Mesendoderm (in vitro differentiated cells): ENCODE measurements around the gene UBE4A.

ENCODE experiments used
- DNase-seq: peaks from one replicate; pipeline ENCODE4 v3.0.0; 2013
- H2AK5ac ChIP-seq: 2 replicates; pipeline ENCODE4 v1.6.1; 2013; ENCODE audit warnings: low read length, inconsistent platforms
- H2BK120ac ChIP-seq: 2 replicates; pipeline ENCODE4 v1.6.1; 2013; ENCODE audit warnings: low read depth, mild to moderate bottlenecking, low read length, moderate library complexity, mixed read lengths
- H2BK15ac ChIP-seq: replicated peaks from 2 replicates; pipeline ENCODE4 v1.6.1; 2013; ENCODE audit warnings: low read depth, mild to moderate bottlenecking, moderate library complexity
- H2BK5ac ChIP-seq: 2 replicates; pipeline ENCODE4 v1.6.1; 2013; ENCODE audit warnings: low read length, inconsistent platforms
- H3K18ac ChIP-seq: 2 replicates; pipeline ENCODE4 v1.6.1; 2013; ENCODE audit warnings: mild to moderate bottlenecking, low read length, mixed read lengths
- H3K23ac ChIP-seq: one replicate; pipeline ENCODE4 v1.6.1; 2013; ENCODE audit warnings: low read length
- H3K27ac ChIP-seq: 2 replicates; pipeline ENCODE4 v1.5.1; 2013; ENCODE audit warnings: low read depth, mild to moderate bottlenecking, inconsistent platforms, low read length, moderate library complexity
- H3K27me3 ChIP-seq: 2 replicates; pipeline ENCODE4 v1.6.1; 2013; ENCODE audit warnings: low read length, control low read depth, mild to moderate bottlenecking, inconsistent platforms; ENCODE audit not compliant: insufficient read depth, poor library complexity
- H3K36me3 ChIP-seq: 2 replicates; pipeline ENCODE4 v1.6.1; 2013; ENCODE audit warnings: low read length, inconsistent platforms; ENCODE audit not compliant: control insufficient read depth, insufficient read depth
- H3K4ac ChIP-seq: one replicate; pipeline ENCODE4 v1.6.1; 2013; ENCODE audit warnings: low read depth, mild to moderate bottlenecking, low read length, moderate library complexity
- H3K4me1 ChIP-seq: 2 replicates; pipeline ENCODE4 v1.6.1; 2013; ENCODE audit warnings: low read depth, low read length, inconsistent platforms; ENCODE audit not compliant: control insufficient read depth
- H3K4me2 ChIP-seq: 2 replicates; pipeline ENCODE4 v1.6.1; 2013; ENCODE audit warnings: low read length
- H3K4me3 ChIP-seq: 2 replicates; pipeline ENCODE4 v1.5.1; 2013; ENCODE audit warnings: mild to moderate bottlenecking, low read length
- H3K56ac ChIP-seq: one replicate; pipeline ENCODE4 v1.6.1; 2013; ENCODE audit warnings: low read length
- H3K79me1 ChIP-seq: 2 replicates; pipeline ENCODE4 v1.6.1; 2013; ENCODE audit warnings: low read length, inconsistent platforms
- H3K79me2 ChIP-seq: 2 replicates; pipeline ENCODE4 v1.6.1; 2013; ENCODE audit warnings: mild to moderate bottlenecking, low read length; ENCODE audit not compliant: control insufficient read depth, insufficient read depth
- H3K9ac ChIP-seq: 2 replicates; pipeline ENCODE4 v1.6.1; 2013; ENCODE audit warnings: low read length, inconsistent platforms
- H4K5ac ChIP-seq: one replicate; pipeline ENCODE4 v1.6.1; 2013; ENCODE audit warnings: low read length
- H4K8ac ChIP-seq: one replicate; pipeline ENCODE4 v1.6.1; 2013; ENCODE audit warnings: low read depth, mild to moderate bottlenecking, control low read depth, low read length, moderate library complexity
- WGBS: extraction: QIAGEN DNeasy Blood & Tissue Kit; methylation state at CpG from one replicate; pipeline ENCODE4 v1.1.7; 2013; ENCODE audit warnings: low lambda C conversion rate, missing lambda C conversion rate; ENCODE audit not compliant: insufficient coverage; ENCODE audit errors: extremely low coverage; 5-methylcytosine and 5-hydroxymethylcytosine counted together

UBE4A gene

DNA sequence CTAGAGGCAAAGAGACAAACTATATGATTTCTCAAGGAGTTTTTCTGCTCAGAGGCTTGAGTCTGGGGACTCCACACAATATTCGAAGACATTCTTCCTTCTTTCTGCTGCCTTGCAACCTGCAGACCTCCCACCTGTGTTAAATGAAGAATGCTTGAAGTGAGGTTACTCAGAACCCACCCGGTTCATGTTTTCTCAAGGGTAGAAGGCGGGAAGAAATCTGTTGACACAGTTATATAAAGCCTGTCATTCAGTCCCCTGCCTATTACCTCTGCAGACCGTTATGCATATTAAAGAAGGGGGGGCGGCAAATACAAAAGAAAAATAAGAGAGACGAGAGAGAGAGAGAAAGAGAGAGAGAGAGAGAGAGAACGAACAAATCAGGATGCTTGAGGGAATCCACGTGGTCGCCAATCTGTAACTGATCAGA is 74.7 kb downstream of the UBE4A start:
- Histone ChIP-seq H2BK15ac (no peak overlapping the region), H3K9ac (no peak overlapping the region), H2BK5ac (no peak overlapping the region), H4K5ac (no peak overlapping the region), H3K18ac (no peak overlapping the region), H3K4me1 (peaks cover 3% of the 10 kb centered on the region), H3K36me3 (no peaks in the 10 kb centered on the region), H3K79me2 (peaks cover 22% of the 10 kb centered on the region), H3K4ac (no peak overlapping the region), H3K56ac (no peak overlapping the region), H3K27me3 (no peaks in the 10 kb centered on the region), H2AK5ac (no peak overlapping the region), H4K8ac (no peak overlapping the region), H3K79me1 (peaks cover 8% of the 10 kb centered on the region), H3K4me3 (no peak overlapping the region), H3K27ac (no peak overlapping the region), H3K23ac (no peak overlapping the region), H3K4me2 (peak overlapping the region; percentile 98), H2BK120ac (no peak overlapping the region)
- WGBS = no CpG with 5 or more reads among the region's 9 CpGs
- no peak for DNase-seq

DNA sequence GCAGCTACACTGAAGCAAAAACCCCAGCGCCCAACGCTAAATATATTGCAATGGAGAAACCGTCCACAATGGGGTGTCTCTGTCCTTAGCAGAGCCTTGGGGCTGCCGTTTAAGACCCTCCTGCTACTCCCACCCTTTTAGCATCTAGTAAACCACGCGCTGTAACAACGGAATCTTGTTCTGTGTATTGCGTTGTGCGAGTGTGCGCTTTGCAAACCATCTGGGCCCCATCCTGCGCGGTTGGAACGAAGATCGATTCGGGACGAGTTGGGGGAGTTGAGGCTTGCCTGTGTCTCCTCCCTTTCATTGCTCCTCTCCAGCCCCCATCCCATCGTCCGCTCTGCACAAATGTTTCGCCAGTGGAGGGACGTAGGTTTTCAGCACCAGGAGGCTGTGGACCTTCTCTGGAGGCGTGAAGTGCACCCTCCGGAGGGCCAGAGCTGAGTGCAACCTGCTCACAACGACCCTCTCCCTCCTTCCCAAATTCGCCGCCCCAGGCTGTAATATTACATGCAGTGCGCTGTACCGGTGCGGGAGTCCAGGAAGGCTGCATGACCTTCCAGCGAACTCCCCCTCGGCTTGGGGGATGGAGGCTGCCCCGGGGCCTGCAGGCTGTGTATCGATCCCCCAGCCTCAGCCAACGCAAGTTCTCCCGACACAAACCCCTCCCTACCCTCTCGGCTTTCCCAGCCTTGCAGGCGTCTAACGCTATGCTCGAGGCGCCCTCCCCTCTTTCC is 75.3 kb downstream of the UBE4A start:
- WGBS = no CpG with 5 or more reads among the region's 39 CpGs
- Histone ChIP-seq H4K5ac (no peak overlapping the region), H3K27ac (peak overlapping the region; percentile 93), H3K4ac (no peak overlapping the region), H3K4me2 (peak overlapping the region; percentile 98), H3K27me3 (no peaks in the 10 kb centered on the region), H3K18ac (no peak overlapping the region), H3K36me3 (no peaks in the 10 kb centered on the region), H2AK5ac (no peak overlapping the region), H3K56ac (peak overlapping the region; percentile 92), H3K4me1 (peaks cover 3% of the 10 kb centered on the region), H3K79me1 (peaks cover 8% of the 10 kb centered on the region), H3K4me3 (peak overlapping the region; percentile 46), H3K23ac (no peak overlapping the region), H4K8ac (no peak overlapping the region), H3K9ac (peak overlapping the region; percentile 76), H3K79me2 (peaks cover 27% of the 10 kb centered on the region), H2BK15ac (no peak overlapping the region), H2BK5ac (no peak overlapping the region), H2BK120ac (no peak overlapping the region)
- peak; percentile 83 for DNase-seq

DNA sequence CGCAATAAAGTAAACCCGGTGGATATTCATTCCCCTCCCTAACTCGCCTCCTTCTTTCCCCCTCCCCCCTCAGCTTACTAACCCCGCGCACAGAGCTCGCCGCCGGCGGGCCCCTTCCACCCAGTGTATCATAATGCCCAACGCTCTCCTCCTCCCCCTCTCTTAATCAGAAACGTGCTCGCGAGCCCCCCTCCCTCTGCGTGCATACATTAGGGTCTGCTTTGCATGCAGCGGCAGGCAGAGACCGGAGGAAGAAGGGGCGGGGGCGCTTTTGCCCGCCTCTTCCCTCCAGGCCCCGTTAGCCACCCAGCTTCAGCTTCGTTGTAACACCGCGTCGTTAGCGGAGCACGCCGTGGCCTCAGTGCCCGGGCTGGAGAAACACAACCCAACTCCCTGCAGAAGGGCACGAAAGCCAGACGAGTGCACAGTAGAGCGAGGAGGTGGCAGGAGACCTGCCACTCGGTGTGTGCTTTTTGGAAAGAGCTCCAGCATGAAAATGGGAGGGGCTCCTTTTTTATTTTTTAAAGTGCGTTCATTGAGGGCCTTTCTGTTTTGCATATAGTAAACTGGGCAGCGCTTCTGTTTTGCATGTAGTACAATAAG is 76.0 kb downstream of the UBE4A start:
- peak overlapping the region; percentile 9 for H2BK120ac ChIP-seq
- H3K4me1 ChIP-seq = peaks cover 3% of the 10 kb centered on the region
- no peaks in the 10 kb centered on the region for H3K36me3 ChIP-seq
- H3K79me2 ChIP-seq = peaks cover 34% of the 10 kb centered on the region
- no CpG with 5 or more reads among the region's 34 CpGs for WGBS
- H2BK5ac ChIP-seq = peak overlapping the region; percentile 64
- no peak overlapping the region for H3K23ac ChIP-seq
- peak overlapping the region; percentile 58 for H4K8ac ChIP-seq
- peaks cover 10% of the 10 kb centered on the region for H3K79me1 ChIP-seq
- H2BK15ac ChIP-seq = no peak overlapping the region
- H3K27ac ChIP-seq = peak overlapping the region; percentile 93
- H3K27me3 ChIP-seq = no peaks in the 10 kb centered on the region
- H4K5ac ChIP-seq = no peak overlapping the region
- peak overlapping the region; percentile 74 for H3K4ac ChIP-seq
- H3K56ac ChIP-seq = peak overlapping the region; percentile 92
- H3K4me3 ChIP-seq = peak overlapping the region; percentile 46
- peak overlapping the region; percentile 81 for H3K18ac ChIP-seq
- peak; percentile 91 for DNase-seq
- H3K9ac ChIP-seq = peak overlapping the region; percentile 76
- H2AK5ac ChIP-seq = no peak overlapping the region
- peak overlapping the region; percentile 98 for H3K4me2 ChIP-seq

DNA sequence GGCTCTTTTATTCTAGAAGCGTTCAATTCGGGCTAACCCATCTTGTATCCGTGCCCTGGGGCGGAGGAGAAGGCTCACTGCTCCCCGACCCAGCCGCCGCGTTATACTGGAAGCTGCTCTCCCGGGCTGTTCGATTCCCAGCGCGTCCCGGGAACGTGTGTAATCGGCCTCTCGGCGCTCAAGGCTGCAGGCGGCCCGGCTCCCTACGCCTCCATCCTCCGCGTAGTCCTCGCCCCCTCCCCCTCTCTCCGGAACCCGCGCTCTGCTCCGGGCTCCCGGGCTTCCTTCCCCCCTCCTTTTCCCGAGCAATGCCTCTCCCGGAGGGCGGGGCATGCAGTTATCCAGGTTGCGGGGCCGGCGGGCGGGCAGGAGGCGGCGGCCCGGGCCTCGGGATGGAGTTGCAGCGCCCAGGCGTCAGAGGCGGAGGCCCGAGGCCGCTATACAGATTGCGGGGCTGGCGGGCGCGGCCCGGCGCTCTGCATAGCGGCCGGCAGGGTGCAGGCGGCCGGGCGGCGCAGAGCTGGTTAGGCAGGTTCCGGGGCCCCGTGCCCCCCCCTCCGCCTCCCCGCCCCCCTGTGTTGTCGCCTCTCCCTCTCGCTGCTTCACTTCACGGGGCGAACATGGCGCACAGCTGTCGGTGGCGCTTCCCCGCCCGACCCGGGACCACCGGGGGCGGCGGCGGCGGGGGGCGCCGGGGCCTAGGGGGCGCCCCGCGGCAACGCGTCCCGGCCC is 76.7 kb downstream of the UBE4A start, which contains the start of gene KMT2A:
TSS of gene KMT2A (plus strand) at position 600 of the 732 bp plus-strand sequence. CDS start at position 621, 21 bp downstream.
- WGBS = no CpG with 5 or more reads among the region's 83 CpGs
- Histone ChIP-seq H3K4me1 (peaks cover 3% of the 10 kb centered on the region), H2BK15ac (no peak within 1 kb of the TSS), H2BK120ac (peak within 1 kb of the TSS; percentile 33), H3K56ac (peak within 1 kb of the TSS; percentile 95), H3K4ac (peak within 1 kb of the TSS; percentile 97), H4K5ac (no peak within 1 kb of the TSS), H2AK5ac (no peak within 1 kb of the TSS), H3K79me2 (peaks cover 40% of the 10 kb centered on the region), H3K4me3 (peak within 1 kb of the TSS; percentile 82), H2BK5ac (peak within 1 kb of the TSS; percentile 64), H3K4me2 (peak within 1 kb of the TSS; percentile 98), H3K27me3 (no peaks in the 10 kb centered on the region), H4K8ac (peak within 1 kb of the TSS; percentile 58), H3K27ac (peak within 1 kb of the TSS; percentile 93), H3K36me3 (no peaks in the 10 kb centered on the region), H3K23ac (peak within 1 kb of the TSS; percentile 76), H3K9ac (peak within 1 kb of the TSS; percentile 96), H3K18ac (peak within 1 kb of the TSS; percentile 96), H3K79me1 (peaks cover 12% of the 10 kb centered on the region)
- DNase-seq = peak; percentile 99

DNA sequence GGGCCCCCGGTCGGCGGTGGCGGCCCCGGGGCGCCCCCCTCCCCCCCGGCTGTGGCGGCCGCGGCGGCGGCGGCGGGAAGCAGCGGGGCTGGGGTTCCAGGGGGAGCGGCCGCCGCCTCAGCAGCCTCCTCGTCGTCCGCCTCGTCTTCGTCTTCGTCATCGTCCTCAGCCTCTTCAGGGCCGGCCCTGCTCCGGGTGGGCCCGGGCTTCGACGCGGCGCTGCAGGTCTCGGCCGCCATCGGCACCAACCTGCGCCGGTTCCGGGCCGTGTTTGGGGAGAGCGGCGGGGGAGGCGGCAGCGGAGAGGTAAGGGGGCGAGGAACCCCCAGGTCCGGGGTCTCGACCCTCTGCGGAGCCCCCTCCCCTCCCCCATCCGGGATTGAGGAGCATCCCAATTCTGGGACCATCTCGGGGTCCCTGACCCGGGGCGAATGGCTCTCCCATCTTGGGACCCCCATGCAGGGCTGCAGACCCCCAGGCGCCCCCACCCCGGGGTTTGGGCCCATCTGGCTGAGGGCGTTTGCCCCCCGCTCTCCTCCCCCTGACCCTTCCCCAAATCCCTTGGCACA is 77.3 kb downstream of the UBE4A start:
- peak overlapping the region; percentile 64 for H2BK5ac ChIP-seq
- H3K79me1 ChIP-seq = peaks cover 12% of the 10 kb centered on the region
- H3K4me3 ChIP-seq = peak overlapping the region; percentile 82
- peaks cover 3% of the 10 kb centered on the region for H3K4me1 ChIP-seq
- peak overlapping the region; percentile 89 for H3K4me2 ChIP-seq
- peak overlapping the region; percentile 33 for H2BK120ac ChIP-seq
- no peak overlapping the region for H4K5ac ChIP-seq
- no peak overlapping the region for H4K8ac ChIP-seq
- peak; percentile 34 for DNase-seq
- peak overlapping the region; percentile 95 for H3K56ac ChIP-seq
- H3K27ac ChIP-seq = peak overlapping the region; percentile 89
- H3K23ac ChIP-seq = peak overlapping the region; percentile 76
- peak overlapping the region; percentile 96 for H3K9ac ChIP-seq
- no peaks in the 10 kb centered on the region for H3K36me3 ChIP-seq
- peak overlapping the region; percentile 97 for H3K4ac ChIP-seq
- WGBS = no CpG with 5 or more reads among the region's 55 CpGs
- no peak overlapping the region for H2AK5ac ChIP-seq
- H3K27me3 ChIP-seq = no peaks in the 10 kb centered on the region
- H2BK15ac ChIP-seq = no peak overlapping the region
- H3K79me2 ChIP-seq = peaks cover 46% of the 10 kb centered on the region
- H3K18ac ChIP-seq = peak overlapping the region; percentile 96
